Stimulated activated CD8-positive, alpha-beta memory T cell treated with anti-CD3 and anti-CD28 coated beads, Interleukin-15, amount 100 ng/mL, for 4 hours (primary cell): ENCODE measurements around the gene SH3BP2.
A peak's percentile ranks its signal among the peaks of the same experiment; 100 is the strongest.

Experiments used
- DNase-seq, 2 donors: peaks; one replicate each; pipeline ENCODE4 v3.0.0-alpha.2; 2020; ENCODE audit warnings: low read depth in 2 of 2

Gene SH3BP2

DNA sequence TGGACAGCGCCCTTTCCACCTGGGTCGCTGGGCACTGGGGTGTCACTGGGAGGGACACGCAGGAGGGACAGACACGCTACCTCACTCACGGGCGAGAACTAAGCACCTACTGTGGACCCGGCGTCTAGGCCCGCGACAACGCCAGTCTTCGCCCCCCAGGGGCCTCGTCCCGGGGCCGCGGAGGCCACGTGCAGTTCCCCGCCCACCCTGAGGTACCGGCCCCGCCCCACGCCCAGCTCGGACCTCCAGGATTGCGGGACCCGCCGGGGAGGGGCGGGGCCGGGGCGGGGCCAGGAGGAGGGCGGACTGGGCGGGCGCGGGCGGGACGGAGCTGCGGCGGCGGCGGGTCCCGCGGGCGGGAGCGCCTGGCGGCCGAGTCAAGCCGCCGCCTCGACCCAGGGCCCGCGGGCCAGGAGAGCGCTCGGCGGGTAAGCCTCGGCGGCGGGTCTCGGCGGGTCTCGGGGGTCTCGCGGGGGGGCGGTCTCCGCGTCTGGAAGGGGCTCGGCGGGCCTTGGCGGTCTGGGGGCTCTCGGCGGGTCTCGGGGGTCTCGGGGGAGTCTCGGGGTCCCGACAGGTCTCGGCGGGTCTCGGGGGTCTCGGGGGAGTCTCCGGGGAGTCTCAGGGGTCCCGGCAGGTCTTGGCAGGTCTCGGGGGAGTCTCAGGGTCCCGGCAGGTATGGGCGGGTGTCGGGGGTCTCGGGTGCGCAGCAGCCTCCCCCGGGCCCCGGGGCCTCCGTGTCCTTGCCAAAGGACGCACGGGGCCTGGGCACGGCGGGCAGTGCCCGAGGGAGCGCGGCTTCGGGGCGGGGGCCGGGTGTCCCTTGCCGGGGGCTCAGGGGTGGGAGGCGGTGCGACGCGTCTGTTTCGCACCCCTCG lies at the start of gene SH3BP2:
Gene SH3BP2, plus strand, starts transcription at position 375 of the 875 bp plus-strand sequence. CDS start 27,533 bp downstream, outside the sequence.
- DNase-seq = no peak

DNA sequence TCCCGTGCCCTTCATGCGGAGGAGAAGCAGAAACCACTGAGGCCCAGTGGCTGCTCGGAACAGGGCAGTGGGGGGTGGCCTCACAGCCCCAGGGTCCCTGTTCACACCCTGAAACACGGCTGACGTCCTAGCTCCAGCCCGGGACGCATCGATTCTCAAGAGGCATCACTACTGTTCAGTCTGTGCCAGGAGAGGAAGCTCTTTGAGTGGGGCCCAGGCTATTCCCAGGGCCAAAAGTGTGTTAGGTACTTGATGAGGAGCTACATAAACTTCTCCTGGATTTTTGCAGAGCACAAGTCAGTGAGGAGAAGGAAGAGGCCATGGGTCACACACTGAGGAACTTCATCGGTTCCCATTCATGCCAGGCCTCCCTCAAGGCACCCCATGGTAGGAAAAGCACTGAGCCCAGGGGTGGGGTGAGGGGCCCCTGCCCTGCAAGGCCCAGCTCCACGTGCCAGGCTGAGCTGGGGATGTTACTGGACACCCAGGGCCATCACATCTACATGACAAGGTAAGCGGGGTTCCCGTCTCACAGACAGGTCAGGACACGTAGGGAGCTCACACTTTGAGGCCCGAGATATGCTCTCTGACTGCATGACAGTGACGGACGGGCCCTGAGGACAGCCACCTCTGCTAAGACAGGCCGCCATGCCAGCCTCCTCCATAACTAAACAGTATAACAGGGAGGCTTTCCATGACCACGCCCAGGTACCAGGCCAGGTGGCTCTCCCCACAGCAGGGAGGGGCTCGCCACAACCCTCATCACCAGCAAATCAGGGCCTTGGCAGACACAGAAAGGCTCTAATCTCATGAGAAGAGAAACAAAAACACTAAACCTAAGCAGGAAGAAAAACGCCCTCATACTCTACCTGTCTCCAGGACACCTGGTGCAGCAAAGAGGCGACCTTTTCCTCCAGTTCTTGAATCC lies 49.1 kb upstream of the SH3BP2 start:
- DNase-seq = no peak

DNA sequence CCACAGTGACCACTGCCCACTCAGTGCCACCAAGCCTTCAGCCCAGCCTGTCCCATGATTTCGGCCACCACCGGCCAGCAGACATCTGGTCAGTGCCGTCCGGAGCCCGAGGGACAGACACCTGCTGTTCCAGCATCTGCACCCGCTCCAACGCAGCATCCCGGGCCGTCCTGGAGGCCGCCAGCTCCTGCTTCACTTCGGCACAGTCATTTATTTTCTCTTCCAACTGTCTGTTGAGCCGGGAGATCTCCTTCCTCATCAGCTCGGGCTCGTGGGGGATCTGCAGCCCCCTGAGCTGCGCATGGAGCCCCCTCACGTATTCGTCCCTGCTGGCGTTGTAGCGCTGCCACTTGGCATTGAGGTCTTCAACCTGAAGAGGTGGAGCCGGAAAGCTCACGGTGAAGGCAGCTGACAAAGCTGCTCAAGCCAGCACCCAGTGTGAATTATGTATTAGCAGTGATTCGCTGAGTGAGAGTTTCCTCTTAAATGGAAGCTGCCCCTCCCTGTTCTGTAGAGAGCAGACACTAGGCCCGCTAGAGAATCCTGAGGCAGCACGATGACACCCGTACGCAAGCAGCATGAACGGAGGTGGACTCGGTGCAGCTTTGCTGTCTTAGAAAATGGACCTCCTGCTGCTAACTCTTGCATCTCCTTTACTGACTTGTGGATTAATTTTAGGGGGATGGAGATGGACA lies 48.2 kb upstream of the SH3BP2 start:
- no peak for DNase-seq

DNA sequence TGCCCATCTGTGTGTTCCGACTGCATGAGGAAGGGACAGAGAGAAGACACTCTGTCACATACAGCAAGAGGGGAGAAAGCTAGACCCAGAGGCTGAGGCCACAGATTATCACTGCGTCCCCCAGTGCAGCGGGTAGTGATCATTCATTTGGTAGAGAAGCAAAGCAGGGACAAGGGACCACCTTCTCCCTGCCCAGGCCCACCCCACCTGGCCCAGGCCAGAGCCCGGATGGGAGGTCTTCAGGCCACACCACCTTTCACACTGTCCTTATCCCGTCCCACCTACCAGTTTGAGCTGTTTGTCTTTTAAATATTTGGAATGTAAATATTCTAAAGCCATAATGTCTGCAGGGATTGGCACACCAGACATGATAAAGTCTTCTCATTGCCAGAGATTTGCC lies 47.4 kb upstream of the SH3BP2 start:
- no peak for DNase-seq

GRCh38 chr4:2745981-2746806 lies 46.7 kb upstream of the SH3BP2 start:
- peak; percentile 72 to 89 for DNase-seq

GRCh38 chr4:2746891-2747695 lies 45.8 kb upstream of the SH3BP2 start:
- DNase-seq = no peak

DNA sequence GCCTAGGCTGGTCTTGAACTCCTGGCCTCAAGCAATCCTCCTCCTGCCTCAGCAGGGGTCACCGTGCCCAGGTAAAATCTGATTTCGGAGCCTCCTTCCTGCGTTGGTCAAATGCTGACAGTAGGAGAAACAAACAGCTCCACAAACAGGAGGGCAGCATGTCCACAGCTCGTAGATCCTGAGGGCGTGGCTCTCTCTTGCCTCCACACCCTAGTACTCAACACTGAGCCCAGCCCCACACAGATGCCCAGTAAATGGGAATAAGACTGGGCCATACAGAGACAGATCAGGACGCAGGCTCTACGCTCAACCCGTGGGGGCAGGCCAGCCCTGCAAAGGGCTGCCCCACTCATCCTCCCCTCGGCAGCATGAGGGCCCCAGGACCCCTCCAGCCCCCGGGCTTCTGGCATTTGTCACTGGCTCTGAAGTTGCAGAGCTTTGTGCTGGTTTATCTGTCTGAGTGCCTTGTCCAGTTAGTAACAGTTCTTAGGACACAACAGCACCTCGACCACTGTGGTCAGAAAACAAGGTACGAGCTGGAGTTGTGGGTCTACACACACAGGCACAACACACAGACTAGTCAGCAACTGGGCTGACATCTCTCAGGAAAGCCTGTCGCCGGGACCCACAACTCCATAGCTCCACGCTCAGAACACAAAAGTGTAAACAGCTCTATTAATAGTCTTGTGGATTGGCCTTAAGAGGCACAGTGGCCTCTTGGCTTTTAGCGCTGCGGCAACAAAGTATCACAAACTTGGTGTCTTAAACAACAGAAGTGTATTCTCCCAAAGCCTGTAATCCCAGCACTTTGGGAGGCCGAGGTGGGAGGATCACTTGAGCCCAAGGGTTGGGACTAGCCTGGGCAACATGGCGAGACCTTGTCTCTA lies 41.9 kb upstream of the SH3BP2 start:
- no peak for DNase-seq

GRCh38 chr4:2753436-2753835 lies 39.4 kb upstream of the SH3BP2 start:
- no peak for DNase-seq

DNA sequence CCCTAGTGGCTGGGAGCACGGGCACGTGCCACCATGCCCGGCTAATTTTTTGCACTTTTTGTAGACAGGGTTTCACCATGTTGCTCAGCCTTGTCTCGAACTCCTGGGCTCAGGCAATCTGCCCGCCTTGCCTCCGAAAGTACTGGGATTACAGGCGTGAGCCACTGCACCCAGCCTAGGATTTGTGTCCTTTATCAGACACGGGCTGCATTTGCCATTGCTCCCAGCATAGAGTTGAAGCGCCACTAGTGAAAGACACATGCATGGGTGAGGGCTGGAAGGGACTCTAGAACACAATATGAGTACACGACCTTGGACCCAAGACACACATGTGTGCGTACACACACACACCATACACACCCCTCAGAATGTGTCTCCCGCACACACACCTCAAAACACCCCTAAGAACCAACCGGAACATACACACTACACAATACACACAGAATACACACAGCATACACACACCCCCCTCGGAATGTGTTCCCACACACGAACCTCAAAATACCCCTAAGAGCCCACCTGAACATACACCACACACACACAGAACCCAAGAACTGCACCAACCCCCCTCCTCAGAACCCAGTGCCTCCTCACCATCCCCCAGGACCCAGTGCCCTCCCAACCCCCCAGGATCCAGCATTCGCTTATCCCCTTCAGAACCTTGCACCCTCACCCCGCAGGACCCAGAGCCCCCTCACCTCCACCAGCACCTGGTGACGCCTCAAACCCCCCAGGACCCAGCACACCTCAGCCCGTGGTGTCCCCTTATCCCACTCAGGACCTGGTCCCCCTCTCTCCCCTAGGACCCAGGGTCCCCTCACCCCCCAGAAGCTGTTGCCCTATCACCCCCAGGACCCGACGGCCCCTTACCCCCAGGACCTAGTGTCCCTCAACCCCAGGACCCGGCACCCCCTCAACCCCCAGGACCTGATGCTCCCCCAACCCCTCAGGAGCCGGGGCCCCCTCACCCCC lies 37.8 kb upstream of the SH3BP2 start:
- DNase-seq = no peak

DNA sequence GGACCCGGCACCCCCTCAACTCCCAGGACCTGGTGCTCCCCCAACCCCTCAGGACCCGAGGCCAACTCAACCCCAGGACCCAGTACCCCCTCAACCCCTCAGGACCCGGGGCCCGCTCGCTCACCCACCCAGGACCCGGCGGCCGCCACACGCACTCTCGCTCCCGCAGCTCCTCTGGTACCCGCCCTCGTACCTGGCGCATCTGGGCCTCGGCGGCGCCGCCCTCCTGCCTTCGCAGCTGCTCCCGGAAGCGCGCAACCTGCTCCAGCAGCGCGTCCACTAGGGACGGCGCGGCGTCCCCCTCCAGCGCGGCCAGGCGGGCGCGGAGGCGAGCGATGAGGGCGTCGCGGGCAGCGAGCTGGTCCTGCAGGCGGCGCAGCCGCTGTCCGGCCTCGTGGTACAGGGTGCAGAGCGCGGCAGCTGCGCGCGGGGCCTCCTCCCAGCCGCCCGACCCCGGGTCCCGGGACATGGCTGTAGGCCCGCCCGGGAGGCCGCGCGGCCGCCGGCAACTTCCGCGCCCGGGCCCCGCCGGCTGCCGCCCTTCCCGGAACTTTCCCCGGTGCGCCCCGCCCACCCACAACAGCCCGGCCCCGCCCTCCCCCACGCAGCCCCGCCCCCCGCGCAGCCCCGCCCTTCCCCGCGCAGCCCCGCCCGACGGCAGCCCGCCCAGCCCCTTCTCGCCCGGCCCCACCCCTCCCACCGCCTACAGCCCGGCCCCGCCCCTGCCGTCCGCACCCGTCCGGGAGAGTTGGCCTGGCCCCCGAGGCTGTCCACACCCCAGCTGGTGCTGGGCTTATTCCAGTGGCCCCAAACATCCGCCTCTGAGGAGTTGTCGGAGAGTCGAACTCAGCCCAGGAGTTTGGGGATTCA lies 36.8 kb upstream of the SH3BP2 start, which contains the start of gene TNIP2:
Gene TNIP2, minus strand, starts transcription at position 516 of the 870 bp plus-strand sequence. Its CDS starts 47 bp downstream, at position 469.
- DNase-seq = peak; percentile 46 to 62

DNA sequence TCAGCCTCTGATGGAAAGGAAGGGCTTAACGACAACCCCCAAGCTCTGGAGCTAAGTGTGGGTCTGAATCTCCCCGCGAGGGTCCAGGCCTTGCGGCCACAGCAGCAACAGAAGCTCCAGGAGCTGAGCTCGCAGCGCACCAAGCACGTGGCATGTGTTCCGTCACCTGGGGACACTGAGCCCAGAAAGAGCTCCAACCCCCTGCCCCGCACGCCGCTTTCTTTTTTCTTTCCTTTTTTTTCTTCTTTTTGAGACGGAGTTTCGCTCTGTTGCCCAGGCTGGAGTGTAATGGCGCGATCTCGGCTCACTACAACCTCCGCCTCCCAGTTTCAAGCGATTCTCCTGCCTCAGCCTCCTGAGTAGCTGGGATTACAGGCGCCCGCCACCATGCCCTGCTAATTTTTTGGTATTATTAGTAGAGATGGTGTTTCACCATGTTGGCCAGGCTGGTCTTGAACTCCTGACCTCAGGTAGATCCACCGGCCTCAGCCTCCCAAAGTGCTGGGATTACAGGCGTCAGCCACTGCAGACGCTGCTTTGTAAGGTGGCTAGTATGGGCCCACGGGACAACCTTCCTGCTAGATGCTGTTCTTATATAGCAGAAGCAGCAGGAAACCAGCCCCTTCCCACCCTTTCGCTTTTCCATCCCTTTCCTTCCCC lies 36.1 kb upstream of the SH3BP2 start:
- DNase-seq = no peak

DNA sequence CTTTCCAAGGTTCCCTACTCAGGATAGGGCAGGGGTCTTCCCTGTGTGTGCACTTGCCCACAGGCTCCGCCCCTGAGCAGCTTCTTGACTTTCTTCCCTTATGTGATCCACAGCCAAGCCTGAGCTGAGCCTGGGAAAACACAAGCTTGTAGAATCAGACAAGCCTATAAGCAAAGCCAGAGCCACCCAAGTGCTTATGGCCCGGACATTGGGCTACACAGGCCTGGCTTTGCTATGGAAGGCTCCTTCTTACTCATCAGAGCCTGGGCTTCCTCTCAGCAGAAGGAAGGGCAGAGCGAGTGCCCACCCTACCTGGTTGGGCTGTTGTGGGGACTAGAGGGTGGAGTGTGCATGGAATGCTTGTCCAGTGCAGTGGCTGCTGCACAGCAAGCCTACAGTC lies 35.5 kb upstream of the SH3BP2 start:
- no peak for DNase-seq

DNA sequence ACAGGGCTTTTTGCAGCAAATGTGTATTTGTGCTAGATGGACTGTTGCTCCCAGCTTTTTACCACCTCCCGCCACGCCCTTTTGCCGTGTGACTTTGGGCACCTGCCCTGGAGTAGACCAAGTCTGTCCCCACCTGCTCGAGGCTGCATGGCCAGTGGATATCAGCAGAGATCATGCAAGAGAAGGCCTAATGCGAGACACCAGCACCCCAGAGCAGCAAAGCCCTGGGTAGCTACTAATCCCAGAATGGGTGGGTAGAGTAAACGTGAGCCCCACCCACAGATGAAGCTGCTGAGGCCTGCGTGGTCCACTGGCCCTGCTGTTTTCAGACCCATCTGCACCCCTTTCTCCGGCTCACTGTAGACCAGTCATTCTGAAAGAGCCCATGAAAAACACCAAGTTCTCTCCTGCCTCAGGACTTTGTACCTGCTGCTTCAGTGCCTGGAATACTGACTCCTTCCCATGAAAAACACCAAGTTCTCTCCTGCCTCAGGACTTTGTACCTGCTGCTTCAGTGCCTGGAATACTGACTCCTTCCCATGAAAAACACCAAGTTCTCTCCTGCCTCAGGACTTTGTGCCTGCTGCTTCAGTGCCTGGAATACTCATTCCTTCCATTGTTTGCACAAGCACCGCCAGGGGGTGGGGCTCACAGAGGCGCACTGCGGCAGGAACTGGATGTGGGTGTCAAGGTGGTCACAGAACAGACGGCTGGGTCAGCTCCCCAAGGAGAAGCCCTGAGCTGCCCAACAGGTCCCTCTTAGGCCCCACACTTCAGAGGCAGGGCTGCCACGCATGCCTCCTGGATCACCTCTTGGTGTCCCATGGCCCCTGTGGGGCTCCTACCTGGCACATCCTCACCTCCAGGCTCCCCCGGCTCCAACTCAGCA lies 31.6 kb upstream of the SH3BP2 start:
- no peak for DNase-seq

GRCh38 chr4:2762048-2762447 lies 30.8 kb upstream of the SH3BP2 start:
- no peak for DNase-seq
